Measurements from ENCODE around the gene HIGD1C. TPM values are rescaled to one million over a fixed set of nuclear protein-coding genes. Genes with fewer than 3 reads are reported as not detected.
"Not testable (repeated sequence)": the region's sequence is repeated elsewhere in the genome, so short reads cannot be mapped to it uniquely, and the experiment has no call there.

HIGD1C gene
- total and polyA plus RNA-seq, 2 of the 8 experiments (the other 6 are each of a cell fraction or from before 2014, with no cell fraction given): not detected

DNA sequence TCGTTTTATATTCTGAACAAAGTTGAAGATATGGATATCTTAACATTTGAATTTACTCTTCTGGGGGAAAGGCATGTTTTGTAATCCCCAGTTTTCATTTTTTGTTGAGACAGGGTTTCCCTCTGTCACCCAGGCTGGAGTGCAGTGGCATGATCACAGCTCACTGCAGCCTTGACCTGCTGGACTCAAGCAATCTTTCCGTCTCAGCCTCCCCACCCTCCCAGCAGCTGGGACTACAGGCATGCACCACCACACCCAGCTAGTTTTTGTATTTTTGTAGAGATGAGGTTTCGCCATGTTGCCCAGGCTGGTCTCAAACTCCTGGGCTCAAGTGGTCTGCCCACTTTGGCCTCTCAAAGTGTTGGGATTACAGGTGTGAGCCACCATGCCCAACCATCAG lies 25.4 kb upstream of the HIGD1C start:
- WGBS, 2 experiments (ENCODE audit: extremely low coverage in 1 of 2, insufficient coverage in 1 of 2, insufficient read length in 1 of 2, insufficient replicate concordance in 2 of 2, low coverage in 1 of 2, low lambda C conversion rate in 2 of 2, missing lambda C conversion rate in 1 of 2): 82% methylated on average over 3 of the region's 3 CpGs; no CpG with 5 or more reads in 1 of the 2 experiments
- H3K4ac ChIP-seq (replicated peaks; ENCODE audit: insufficient read length, low read depth, low read length); H3K9ac ChIP-seq (replicated peaks in 1 of 4; ENCODE audit: extremely low read depth in 1 of 4, low read depth in 3 of 4, low read length in 3 of 4); H3K56ac ChIP-seq (replicated peaks; ENCODE audit: insufficient read length, low read depth, low read length); H3K9me3 ChIP-seq (ENCODE audit: insufficient read depth in 2 of 2, low read depth in 1 of 2, low read length in 1 of 2); H3K27me3 ChIP-seq (replicated peaks in 1 of 4; ENCODE audit: control insufficient read depth in 3 of 4, extremely low read depth in 1 of 4, insufficient read depth in 3 of 4, low read length in 3 of 4); FAIRE-seq; CTCF ChIA-PET (ENCODE audit: partially characterized antibody); H2BK120ac ChIP-seq (replicated peaks; ENCODE audit: low read depth, low read length); H2BK5ac ChIP-seq (ENCODE audit: low read depth, low read length); H2AFZ ChIP-seq (ENCODE audit: low read length); H3K79me1 ChIP-seq (ENCODE audit: low read depth, low read length); DNase-seq (ENCODE audit: low read depth in 1 of 2, low spot score in 2 of 2); H3K18ac ChIP-seq (ENCODE audit: extremely low read depth, low read length); H3K27ac ChIP-seq (ENCODE audit: low read depth, low read length); H3K23me2 ChIP-seq (ENCODE audit: low read depth, low read length); H4K91ac ChIP-seq (replicated peaks; ENCODE audit: insufficient read length, low read length); H3K36me3 ChIP-seq (ENCODE audit: control insufficient read depth in 2 of 4, insufficient read depth in 4 of 4, low read length in 3 of 4); H3K23ac ChIP-seq (ENCODE audit: insufficient read length); H4K8ac ChIP-seq (ENCODE audit: extremely low read depth, insufficient read depth, low read length); H2BK12ac ChIP-seq (ENCODE audit: low read depth, low read length); H2BK15ac ChIP-seq (ENCODE audit: low read length); H2BK20ac ChIP-seq (ENCODE audit: low read length); H4K20me1 ChIP-seq (replicated peaks in 1 of 2; ENCODE audit: control insufficient read depth in 1 of 2, insufficient read depth in 2 of 2, low read length in 2 of 2); H2AK5ac ChIP-seq (ENCODE audit: low read depth, low read length); H4K5ac ChIP-seq (ENCODE audit: insufficient read length, low read depth, low read length); H3K14ac ChIP-seq (ENCODE audit: insufficient read length): not testable (repeated sequence)
- Histone ChIP-seq H3K79me2 (ENCODE audit: control insufficient read depth in 1 of 2, insufficient read depth in 2 of 2, low read length in 2 of 2) (peaks cover 0 to 16% of the 10 kb centered on the region in 2 experiments; a peak in 2 of 4 replicates), H3K4me3 (ENCODE audit: extremely low read depth in 1 of 4, insufficient read depth in 2 of 4, low read depth in 3 of 4, low read length in 4 of 4) (peak overlapping the region in 1 of 4 experiments; percentile 32; a peak in 1 of 8 replicates), H3K4me2 (ENCODE audit: insufficient read depth in 1 of 2, low read depth in 2 of 2, low read length in 2 of 2) (peak overlapping the region in 1 of 2 experiments; percentile 34; a peak in 2 of 4 replicates), H3K4me1 (replicated peaks in 1 of 4; ENCODE audit: control insufficient read depth in 3 of 4, insufficient read depth in 4 of 4, low read length in 3 of 4) (peaks cover 0 to 12% (median 8%) of the 10 kb centered on the region in 4 experiments; a peak in 6 of 7 replicates)
- POLR2A ChIA-PET (ENCODE audit: partially characterized antibody): interaction anchor here (1.7 kb wide), 1 partner anchor 25 kb away, joined by 3 read pairs; no protein-coding TSS in a partner anchor

Measured in H1 (cell line).